Measurements from ENCODE around the gene TLE6. TPM values are rescaled to one million over a fixed set of nuclear protein-coding genes. Genes with fewer than 3 reads are reported as not detected.
"Not testable (repeated sequence)": the region's sequence is repeated elsewhere in the genome, so short reads cannot be mapped to it uniquely, and the experiment has no call there.

The TLE6 gene
- total RNA-seq, 1 experiment from 2014 or later: 10.4 TPM

- no peak for DNase-seq
- H3K27me3 ChIP-seq (ENCODE audit: control insufficient read depth, insufficient read depth, low read length): no peaks in the 10 kb centered on the region
- no peak overlapping the region for H3K4me3 ChIP-seq (ENCODE audit: insufficient read depth, low read depth, low read length)
- H3K36me3 ChIP-seq (replicated peaks; ENCODE audit: control insufficient read depth, insufficient read depth, low read length): peaks cover 2% of the 10 kb centered on the region; the same call in 1 of the 2 replicates
Observed at GRCh38 chr19:3004522-3004921, 27.2 kb downstream of the TLE6 start.

GRCh38 chr19:3005345-3005744 lies 28.0 kb downstream of the TLE6 start:
- Histone ChIP-seq H3K36me3 (replicated peaks; ENCODE audit: control insufficient read depth, insufficient read depth, low read length) (peaks cover 2% of the 10 kb centered on the region; the same call in 1 of the 2 replicates), H3K27me3 (ENCODE audit: control insufficient read depth, insufficient read depth, low read length) (no peaks in the 10 kb centered on the region), H3K4me3 (ENCODE audit: insufficient read depth, low read depth, low read length) (no peak overlapping the region)
- no peak for DNase-seq

- H3K27me3 ChIP-seq (ENCODE audit: control insufficient read depth, insufficient read depth, low read length): no peaks in the 10 kb centered on the region
- DNase-seq: peak; percentile 98
- H3K4me3 ChIP-seq (ENCODE audit: insufficient read depth, low read depth, low read length): no peak overlapping the region
- H3K36me3 ChIP-seq (replicated peaks; ENCODE audit: control insufficient read depth, insufficient read depth, low read length): peaks cover 2% of the 10 kb centered on the region; the same call in 1 of the 2 replicates
Observed at GRCh38 chr19:3006075-3006767, 28.9 kb downstream of the TLE6 start.

DNA sequence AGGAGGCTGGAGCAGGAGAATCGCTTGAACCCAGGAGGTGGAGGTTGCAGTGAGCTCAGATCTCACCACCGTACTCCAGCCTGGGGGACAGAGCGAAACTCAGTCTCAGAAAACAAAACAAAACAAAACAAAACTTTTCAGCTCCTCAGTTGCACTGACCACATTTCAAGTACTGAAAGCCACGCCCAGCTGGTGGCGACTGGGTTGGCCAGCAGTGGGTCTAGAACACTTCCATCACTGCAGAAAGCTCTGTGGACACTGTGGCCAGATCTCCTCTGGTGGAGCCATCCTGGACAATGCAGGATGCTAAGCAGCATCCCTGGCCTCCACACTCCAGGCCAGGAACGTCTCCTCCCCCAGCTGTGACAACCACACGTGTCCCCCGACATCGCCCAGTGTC lies 30.6 kb downstream of the TLE6 start:
- Histone ChIP-seq H3K27me3 (ENCODE audit: control insufficient read depth, insufficient read depth, low read length) (no peaks in the 10 kb centered on the region), H3K4me3 (ENCODE audit: insufficient read depth, low read depth, low read length) (no peak overlapping the region), H3K36me3 (replicated peaks; ENCODE audit: control insufficient read depth, insufficient read depth, low read length) (peaks cover 2% of the 10 kb centered on the region; the same call in 1 of the 2 replicates)
- no peak for DNase-seq

GRCh38 chr19:3008994-3009393 lies 31.6 kb downstream of the TLE6 start:
- no peaks in the 10 kb centered on the region for H3K27me3 ChIP-seq (ENCODE audit: control insufficient read depth, insufficient read depth, low read length)
- H3K4me3 ChIP-seq (ENCODE audit: insufficient read depth, low read depth, low read length): no peak overlapping the region
- H3K36me3 ChIP-seq (replicated peaks; ENCODE audit: control insufficient read depth, insufficient read depth, low read length): peaks cover 2% of the 10 kb centered on the region; the same call in 1 of the 2 replicates
- no peak for DNase-seq

GRCh38 chr19:3010871-3011270 lies 33.5 kb downstream of the TLE6 start:
- DNase-seq: peak; percentile 46

GRCh38 chr19:3012059-3012458 lies 34.7 kb downstream of the TLE6 start:
- H3K27me3 ChIP-seq (ENCODE audit: control insufficient read depth, insufficient read depth, low read length); H3K4me3 ChIP-seq (ENCODE audit: insufficient read depth, low read depth, low read length); DNase-seq; H3K36me3 ChIP-seq (replicated peaks; ENCODE audit: control insufficient read depth, insufficient read depth, low read length): not testable (repeated sequence)

More at GRCh38 chr19:3010871-3011270, 33.5 kb downstream of the TLE6 start:
- H3K27me3 ChIP-seq (ENCODE audit: control insufficient read depth, insufficient read depth, low read length): no peaks in the 10 kb centered on the region
- no peak overlapping the region for H3K4me3 ChIP-seq (ENCODE audit: insufficient read depth, low read depth, low read length)
- no peaks in the 10 kb centered on the region; the same call in 1 of the 2 replicates for H3K36me3 ChIP-seq (replicated peaks; ENCODE audit: control insufficient read depth, insufficient read depth, low read length)

GRCh38 chr19:3012621-3013262 lies 35.4 kb downstream of the TLE6 start:
- no peak overlapping the region for H3K4me3 ChIP-seq (ENCODE audit: insufficient read depth, low read depth, low read length)
- H3K27me3 ChIP-seq (ENCODE audit: control insufficient read depth, insufficient read depth, low read length): no peaks in the 10 kb centered on the region
- DNase-seq: peak; percentile 68
- no peaks in the 10 kb centered on the region; the same call in 1 of the 2 replicates for H3K36me3 ChIP-seq (replicated peaks; ENCODE audit: control insufficient read depth, insufficient read depth, low read length)

DNA sequence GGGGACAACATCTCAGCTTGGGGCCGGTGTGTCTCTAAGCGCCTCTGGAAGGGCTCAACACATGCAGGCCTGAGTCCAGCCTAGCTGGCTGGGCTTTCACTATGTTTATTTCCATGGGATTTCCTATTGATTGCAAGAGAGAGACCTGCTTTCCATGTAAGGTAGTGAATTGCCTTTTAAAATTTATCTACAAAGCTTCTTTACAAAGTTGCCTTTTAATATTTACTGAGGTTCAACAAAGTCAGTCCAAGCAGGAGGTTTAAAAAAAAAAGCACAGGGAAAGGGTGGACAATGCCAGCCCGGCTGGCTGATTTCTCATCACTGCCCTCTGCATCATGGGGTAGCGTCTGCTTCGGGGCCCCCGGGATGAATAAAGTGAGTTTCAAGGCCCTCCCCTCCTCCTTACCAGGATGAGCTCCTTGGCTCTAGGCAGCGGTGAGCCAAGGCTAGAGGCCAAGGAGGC lies 35.9 kb downstream of the TLE6 start:
- no peak for DNase-seq
- H3K27me3 ChIP-seq (ENCODE audit: control insufficient read depth, insufficient read depth, low read length): no peaks in the 10 kb centered on the region
- no peak overlapping the region for H3K4me3 ChIP-seq (ENCODE audit: insufficient read depth, low read depth, low read length)
- no peaks in the 10 kb centered on the region; the same call in 1 of the 2 replicates for H3K36me3 ChIP-seq (replicated peaks; ENCODE audit: control insufficient read depth, insufficient read depth, low read length)

- Histone ChIP-seq H3K4me3 (ENCODE audit: insufficient read depth, low read depth, low read length) (no peak overlapping the region), H3K36me3 (replicated peaks; ENCODE audit: control insufficient read depth, insufficient read depth, low read length) (no peaks in the 10 kb centered on the region; the same call in 1 of the 2 replicates), H3K27me3 (ENCODE audit: control insufficient read depth, insufficient read depth, low read length) (no peaks in the 10 kb centered on the region)
- DNase-seq: no peak
Observed at GRCh38 chr19:3014135-3014534, 36.8 kb downstream of the TLE6 start.

DNA sequence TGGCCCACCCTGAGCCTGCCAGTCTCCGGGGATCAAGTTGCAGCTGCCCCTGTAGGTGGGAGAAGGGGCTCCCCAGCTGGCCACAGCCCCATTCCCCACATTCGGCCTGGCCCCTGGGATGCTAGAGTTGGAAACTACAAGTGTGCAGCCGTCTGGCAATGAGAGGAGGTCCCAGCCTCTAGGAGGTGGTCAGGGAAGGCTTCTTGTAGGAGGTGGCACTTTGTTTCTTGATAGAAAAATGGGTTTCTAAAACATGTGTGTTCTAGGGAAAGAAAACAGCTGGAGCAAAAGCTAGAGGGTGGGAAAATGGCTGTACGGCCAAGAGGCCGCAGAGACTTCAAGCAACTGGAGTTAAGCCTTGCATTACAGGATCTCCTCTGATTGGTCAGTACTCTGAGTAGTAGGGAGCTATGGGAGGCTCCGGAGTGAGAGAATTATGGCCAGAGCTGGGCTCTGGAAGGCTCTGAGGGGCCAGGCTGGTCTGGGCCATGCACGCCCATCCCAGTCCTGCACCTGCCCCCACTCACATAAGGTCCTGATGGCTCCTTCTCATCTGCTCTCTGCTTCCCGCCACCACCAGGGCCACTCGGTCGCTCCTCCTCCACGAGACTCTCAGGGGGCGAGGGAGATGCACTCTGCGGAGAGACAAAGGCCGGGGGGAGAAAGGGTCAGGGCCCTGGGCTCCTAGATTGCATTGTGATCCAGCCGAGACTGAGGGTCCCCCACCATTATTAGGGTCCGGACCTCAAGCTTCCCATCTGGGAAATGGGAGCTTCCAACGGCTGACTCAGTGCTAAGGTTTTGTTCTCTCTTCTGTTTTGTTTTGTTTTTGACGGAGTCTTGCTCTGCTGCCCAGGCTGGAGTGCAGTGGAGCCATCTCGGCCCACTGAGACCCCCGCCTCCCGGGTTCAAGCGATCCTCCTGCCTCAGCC lies 38.0 kb downstream of the TLE6 start:
- Histone ChIP-seq H3K27me3 (ENCODE audit: control insufficient read depth, insufficient read depth, low read length) (no peaks in the 10 kb centered on the region), H3K36me3 (replicated peaks; ENCODE audit: control insufficient read depth, insufficient read depth, low read length) (no peaks in the 10 kb centered on the region; the same call in 1 of the 2 replicates), H3K4me3 (ENCODE audit: insufficient read depth, low read depth, low read length) (no peak overlapping the region)
- peak; percentile 49 for DNase-seq

- no peak for DNase-seq
- H3K27me3 ChIP-seq (ENCODE audit: control insufficient read depth, insufficient read depth, low read length): no peaks in the 10 kb centered on the region
- H3K4me3 ChIP-seq (ENCODE audit: insufficient read depth, low read depth, low read length): no peak overlapping the region
- H3K36me3 ChIP-seq (replicated peaks; ENCODE audit: control insufficient read depth, insufficient read depth, low read length): no peaks in the 10 kb centered on the region
Observed at GRCh38 chr19:3017923-3018322, 40.6 kb downstream of the TLE6 start.

DNA sequence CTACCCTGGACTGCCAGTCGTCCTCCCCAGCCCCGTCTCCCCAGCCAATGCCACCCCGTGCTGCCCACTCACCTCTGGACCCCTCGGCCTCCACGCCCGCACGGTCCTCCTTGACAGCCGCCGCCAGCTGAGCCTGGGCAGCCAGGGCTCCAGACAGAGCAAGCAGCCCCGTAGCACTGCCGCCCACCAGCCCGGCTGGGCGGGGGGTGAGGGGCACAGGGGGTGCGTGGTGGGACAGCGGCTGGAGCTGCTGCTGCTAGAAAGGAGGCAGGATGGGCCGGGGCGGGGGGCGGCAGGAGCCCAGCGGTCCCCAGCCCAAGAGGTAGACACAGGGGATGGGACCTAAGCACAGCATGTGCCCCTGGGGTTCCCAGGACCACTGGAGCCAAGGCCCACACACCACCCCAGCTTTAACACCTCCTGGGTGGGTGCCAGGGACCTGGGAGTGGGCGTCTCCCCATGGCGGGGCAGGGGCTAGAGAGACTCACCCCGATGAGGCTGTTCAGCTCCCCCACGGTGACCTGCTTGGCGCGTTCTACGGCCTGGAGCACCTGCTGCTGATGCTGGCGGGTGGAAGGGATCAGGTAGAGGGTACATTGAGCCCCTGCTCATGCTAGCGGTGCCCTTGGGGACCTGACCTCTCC lies 42.0 kb downstream of the TLE6 start:
- DNase-seq: peak; percentile 50
- Histone ChIP-seq H3K36me3 (replicated peaks; ENCODE audit: control insufficient read depth, insufficient read depth, low read length) (no peaks in the 10 kb centered on the region), H3K27me3 (ENCODE audit: control insufficient read depth, insufficient read depth, low read length) (no peaks in the 10 kb centered on the region), H3K4me3 (ENCODE audit: insufficient read depth, low read depth, low read length) (no peak overlapping the region)

Data from H7 (cell line).